IMR-90 (cell line): Measurements from ENCODE around the gene PCDHGC5. TPM values are rescaled to one million over a fixed set of nuclear protein-coding genes. Genes with fewer than 3 reads are reported as not detected.

Experiments
- ATAC-seq: fragments of 200-7000 bp; cut with Tn5 transposase; 2 replicates; pipeline ENCODE4 v1.9.1; 2020; ENCODE audit warnings: low read depth, mild to moderate bottlenecking, moderate library complexity
- BruUV-seq: library from RNA; stranded (reverse); fragments of 400-500 nt; replicated peaks from 2 replicates; lab custom pipeline; 2021; lab: Mats Ljungman, UMichigan
- CTCF ChIA-PET: fragments of 300-600 bp; formaldehyde crosslinking; extraction: SDS; loops from one replicate; lab custom pipeline; 2021; ENCODE audit warnings: antibody characterized with exemption; lab: Yijun Ruan, JAX
- POLR2A ChIA-PET: fragments of 300-600 bp; sonication (Branson Sonifier 250); formaldehyde crosslinking; loops from one replicate; lab custom pipeline; 2022; ENCODE audit warnings: antibody characterized with exemption; ENCODE audit not compliant: unreplicated experiment; lab: Charles Lee
- DNase-seq: peaks from one replicate; pipeline ENCODE4 v3.0.0; 2013
- H2AFZ ChIP-seq: replicated peaks from 2 replicates; pipeline ENCODE3; 2013; ENCODE audit warnings: low read length, mild to moderate bottlenecking; ENCODE audit not compliant: poor library complexity
- H2AK5ac ChIP-seq: 2 replicates; pipeline ENCODE4 v1.6.1; 2013; ENCODE audit warnings: low read depth, low read length, inconsistent platforms
- H2AK9ac ChIP-seq: replicated peaks from 2 replicates; pipeline ENCODE3; 2013; ENCODE audit warnings: mild to moderate bottlenecking, low read depth, low read length, moderate library complexity; ENCODE audit not compliant: poor library complexity
- H2BK120ac ChIP-seq: 2 replicates; pipeline ENCODE4 v1.6.1; 2013; ENCODE audit warnings: low read depth, low read length, inconsistent platforms
- H2BK15ac ChIP-seq: 3 replicates; pipeline ENCODE4 v1.6.1; 2013; ENCODE audit warnings: low read depth, low read length, inconsistent platforms
- H2BK20ac ChIP-seq: 2 replicates; pipeline ENCODE4 v1.6.1; 2013; ENCODE audit warnings: low read depth, mild to moderate bottlenecking, inconsistent platforms, low read length, moderate library complexity
- H2BK5ac ChIP-seq: 2 replicates; pipeline ENCODE4 v1.6.1; 2013; ENCODE audit warnings: mild to moderate bottlenecking, low read depth, low read length, inconsistent platforms; ENCODE audit not compliant: poor library complexity, severe bottlenecking
- H3K14ac ChIP-seq: replicated peaks from 2 replicates; pipeline ENCODE4 v1.6.1; 2013; ENCODE audit warnings: low read depth, low read length, inconsistent platforms
- H3K18ac ChIP-seq: 2 replicates; pipeline ENCODE4 v1.6.1; 2013; ENCODE audit warnings: low read depth, low read length, control low read depth
- H3K23ac ChIP-seq: 2 replicates; pipeline ENCODE4 v1.6.1; 2013; ENCODE audit warnings: low read depth, low read length, inconsistent platforms
- H3K27ac ChIP-seq: 2 replicates; pipeline ENCODE4 v1.5.1; 2013; ENCODE audit warnings: mild to moderate bottlenecking, control low read depth, low read length; ENCODE audit not compliant: insufficient read depth
- H3K27me3 ChIP-seq: 2 replicates; pipeline ENCODE4 v1.6.1; 2013; ENCODE audit warnings: low read length; ENCODE audit not compliant: control insufficient read depth, insufficient read depth
- H3K36me3 ChIP-seq: 2 replicates; pipeline ENCODE4 v1.6.1; 2013; ENCODE audit warnings: low read length, mixed read lengths; ENCODE audit not compliant: control insufficient read depth, insufficient read depth
- H3K4ac ChIP-seq: 2 replicates; pipeline ENCODE4 v1.6.1; 2013; ENCODE audit warnings: low read depth, low read length, inconsistent platforms
- H3K4me1 ChIP-seq: 2 replicates; pipeline ENCODE4 v1.6.1; 2013; ENCODE audit warnings: low read length, mixed read lengths; ENCODE audit not compliant: control insufficient read depth, insufficient read depth
- H3K4me2 ChIP-seq: 2 replicates; pipeline ENCODE4 v1.6.1; 2013; ENCODE audit warnings: low read depth, mild to moderate bottlenecking, control low read depth, low read length, moderate library complexity
- H3K4me3 ChIP-seq: 2 replicates; pipeline ENCODE4 v1.5.1; 2013; ENCODE audit warnings: low read depth, mild to moderate bottlenecking, control low read depth, low read length, moderate library complexity; ENCODE audit not compliant: insufficient read depth
- H3K56ac ChIP-seq: 2 replicates; pipeline ENCODE4 v1.6.1; 2013; ENCODE audit warnings: low read length, inconsistent platforms; ENCODE audit not compliant: insufficient read depth; ENCODE audit errors: extremely low read depth
- H3K79me1 ChIP-seq, 2 experiments: 2 replicates each; pipeline ENCODE4 v1.6.1; 2013; ENCODE audit warnings: low read length in 2 of 2, inconsistent platforms in 1 of 2, low read depth in 1 of 2
- H3K9ac ChIP-seq: 2 replicates; pipeline ENCODE4 v1.6.1; 2013; ENCODE audit warnings: low read depth, low read length, control low read depth
- H3K9me1 ChIP-seq: 2 replicates; pipeline ENCODE4 v1.6.1; 2013; ENCODE audit warnings: low read length, inconsistent platforms; ENCODE audit not compliant: insufficient read depth
- H3K9me3 ChIP-seq: 2 replicates; pipeline ENCODE4 v1.6.1; 2013; ENCODE audit warnings: low read length; ENCODE audit not compliant: control insufficient read depth, insufficient read depth
- H4K20me1 ChIP-seq: 2 replicates; pipeline ENCODE4 v1.6.1; 2013; ENCODE audit warnings: low read length, inconsistent platforms; ENCODE audit not compliant: insufficient read depth
- H4K5ac ChIP-seq: 2 replicates; pipeline ENCODE4 v1.6.1; 2013; ENCODE audit warnings: mild to moderate bottlenecking, low read depth, low read length, control low read depth
- H4K8ac ChIP-seq, 2 experiments: 2 replicates each; pipeline ENCODE4 v1.6.1; 2013; ENCODE audit warnings: low read depth in 2 of 2, low read length in 2 of 2, control low read depth in 1 of 2, inconsistent platforms in 1 of 2
- H4K91ac ChIP-seq: 2 replicates; pipeline ENCODE4 v1.6.1; 2013; ENCODE audit warnings: low read depth, low read length, inconsistent platforms; ENCODE audit not compliant: insufficient read depth
- BHLHE40 ChIP-seq: fragments of 150-350 bp; IDR thresholded peaks from 2 replicates; pipeline ENCODE4 v1.6.1; 2016; ENCODE audit warnings: mild to moderate bottlenecking, low read depth, low read length
- CHD1 ChIP-seq: IDR thresholded peaks from 2 replicates; pipeline ENCODE4 v1.6.1; 2012; ENCODE audit warnings: low read depth, low read length, improper control_type of control experiment
- CTCF ChIP-seq: conservative IDR thresholded peaks from 2 replicates; pipeline ENCODE4 v1.5.1; 2012; ENCODE audit warnings: mild to moderate bottlenecking, low read depth, low read length, improper control_type of control experiment
- FOS ChIP-seq: fragments of 150-350 bp; IDR thresholded peaks from 2 replicates; pipeline ENCODE4 v1.6.1; 2016; ENCODE audit warnings: low read depth, low read length
- MAZ ChIP-seq: IDR thresholded peaks from 2 replicates; pipeline ENCODE4 v1.6.1; 2012; ENCODE audit warnings: low read depth, mild to moderate bottlenecking, low read length, improper control_type of control experiment, moderate library complexity, borderline replicate concordance
- MXI1 ChIP-seq: IDR thresholded peaks from 2 replicates; pipeline ENCODE4 v1.6.1; 2012; ENCODE audit warnings: low read depth, mild to moderate bottlenecking, low read length, moderate library complexity, borderline replicate concordance
- POLR2A ChIP-seq: IDR thresholded peaks from 2 replicates; pipeline ENCODE4 v1.6.1; 2012; ENCODE audit warnings: mild to moderate bottlenecking, low read depth, low read length
- RAD21 ChIP-seq: IDR thresholded peaks from 2 replicates; pipeline ENCODE4 v1.6.1; 2012; ENCODE audit warnings: low read length, improper control_type of control experiment
- RCOR1 ChIP-seq: IDR thresholded peaks from 2 replicates; pipeline ENCODE4 v1.6.1; 2012; ENCODE audit warnings: mild to moderate bottlenecking, low read length, improper control_type of control experiment; ENCODE audit not compliant: insufficient replicate concordance
- RFX5 ChIP-seq: IDR thresholded peaks from 2 replicates; pipeline ENCODE4 v1.8.0; 2012; ENCODE audit warnings: low read depth, mild to moderate bottlenecking, low read length, moderate library complexity
- SMC3 ChIP-seq: fragments of 150-350 bp; IDR thresholded peaks from 2 replicates; pipeline ENCODE4 v1.6.1; 2016; ENCODE audit warnings: low read depth, mild to moderate bottlenecking, antibody characterized with exemption, low read length, moderate library complexity
- USF2 ChIP-seq: fragments of 150-350 bp; IDR thresholded peaks from 2 replicates; pipeline ENCODE4 v1.6.1; 2017; ENCODE audit warnings: mild to moderate bottlenecking, antibody characterized with exemption, low read length, low read depth
- WGBS, 2 experiments: methylation state at CpG; one replicate each; pipeline versions ENCODE4 v1.1.5 to v1.1.7; 2013; ENCODE audit warnings: missing lambda C conversion rate in 2 of 2; ENCODE audit not compliant: insufficient read length in 1 of 2; ENCODE audit errors: extremely low coverage in 2 of 2; 5-methylcytosine and 5-hydroxymethylcytosine counted together
- dilution Hi-C: fragments of 300-500 bp; cut with HindIII; formaldehyde crosslinking; loops from one replicate; pipeline ENCODE4 v1.14.3; 2018; ENCODE audit warnings: low sequenced_read_pairs; ENCODE audit not compliant: unreplicated experiment
- in situ Hi-C: fragments of 300-500 bp; cut with MboI; formaldehyde crosslinking; loops from 3 replicates; pipeline ENCODE4 v1.14.3; 2019; ENCODE audit warnings: low sequenced_read_pairs, inconsistent platforms, mixed read lengths
- intact Hi-C: fragments of 100-400 bp; cut with micrococcal nuclease; formaldehyde crosslinking; loops from 2 replicates; pipeline ENCODE4 v1.10.0; 2022
- polyA plus RNA-seq, 3 experiments: library from polyadenylated mRNA; depleted of rRNA; stranded (reverse); fragments of >200 nt; gene quantifications; 2 replicates each; pipeline ENCODE4 v1.2.3, GENCODE V29; 2012; ENCODE audit warnings: low replicate concordance in 1 of 3
- total RNA-seq: library from RNA; depleted of rRNA; stranded (reverse); fragments of >200 nt; gene quantifications from 2 replicates; pipeline ENCODE4 v1.2.3, GENCODE V29; 2012

Gene PCDHGC5
- total and polyA plus RNA-seq, 2 of the 4 experiments (the other 2 are of a cell fraction) = 2.9 to 3.8 TPM

GRCh38 chr5:141515946-141516671, 27.2 kb downstream of the PCDHGC5 start:
- Histone ChIP-seq H2AK9ac (peak overlapping the region; percentile 63), H4K5ac (peak overlapping the region; percentile 50), H2BK15ac (peak overlapping the region; percentile 20; the same call in 1 of the 3 replicates), H3K23ac (peak overlapping the region; percentile 80; the same call in 1 of the 2 replicates), H4K91ac (peak overlapping the region; percentile 34; the same call in 1 of the 2 replicates), H2BK20ac (peak overlapping the region; percentile 53; the same call in 1 of the 2 replicates), H3K9ac (no peak overlapping the region; the same call in 1 of the 2 replicates), H3K18ac (peak overlapping the region; percentile 14), H2AK5ac (peak overlapping the region; percentile 77; the same call in 1 of the 2 replicates), H2AFZ (no peak overlapping the region), H3K14ac (peak overlapping the region; percentile 44; the same call in 1 of the 2 replicates), H3K4ac (peak overlapping the region; percentile 81), H3K27me3 (no peaks in the 10 kb centered on the region), H3K9me3 (no peaks in the 10 kb centered on the region), H3K27ac (peak overlapping the region; percentile 30; the same call in 1 of the 2 replicates), H3K4me3 (no peak overlapping the region), H3K9me1 (peaks cover 43% of the 10 kb centered on the region), H4K20me1 (no peaks in the 10 kb centered on the region), H3K4me2 (no peak overlapping the region), H3K79me1 (peaks cover 12 to 61% of the 10 kb centered on the region in 2 experiments), H2BK120ac (peak overlapping the region; percentile 67; the same call in 1 of the 2 replicates), H3K4me1 (peaks cover 58% of the 10 kb centered on the region), H2BK5ac (peak overlapping the region; percentile 10), H3K56ac (no peak overlapping the region), H3K36me3 (peaks cover 17% of the 10 kb centered on the region), H4K8ac (peak overlapping the region in 1 of 2 experiments; percentile 38; a peak in 1 of 4 replicates)
- DNase-seq = no peak
- ChIA-PET CTCF (interaction anchor here (1.6 to 1.8 kb wide), 2 partner anchors 41 to 48 kb away, joined by 4 to 6 read pairs; partner anchors contain the start of gene PCDHGC3), POLR2A (no interaction called here)
- in situ Hi-C loops = no loop called here
- intact Hi-C loops = no loop called here
- WGBS, 2 experiments = 60% methylated on average over 1 of the region's 4 CpGs; no CpG with 5 or more reads in 1 of the 2 experiments
- TF ChIP-seq BHLHE40 = no peak
- no peak for TF ChIP-seq MXI1
- TF ChIP-seq RCOR1 = no peak
- TF ChIP-seq MAZ = no peak
- TF ChIP-seq CHD1 = no peak
- TF ChIP-seq RFX5 = no peak
- TF ChIP-seq POLR2A = no peak
- TF ChIP-seq USF2 = no peak
- no peak for TF ChIP-seq FOS
- TF ChIP-seq CTCF = no peak
- no peak for TF ChIP-seq RAD21
- TF ChIP-seq SMC3 = no peak
- dilution Hi-C loops = no loop called here
- no TSS peak for BruUV-seq
- ATAC-seq = no peak
